HUES6 (cell line): ENCODE data around the gene RNF34.

Experiments
- H3K27ac ChIP-seq: 2 replicates; pipeline ENCODE4 v1.7.0; 2013; ENCODE audit warnings: low read depth, mild to moderate bottlenecking, low read length, inconsistent platforms
- H3K27me3 ChIP-seq: 2 replicates; pipeline ENCODE4 v1.6.1; 2013; ENCODE audit warnings: low read length; ENCODE audit not compliant: control insufficient read depth, insufficient read depth
- H3K36me3 ChIP-seq: 2 replicates; pipeline ENCODE4 v1.6.1; 2013; ENCODE audit warnings: low read length; ENCODE audit not compliant: control insufficient read depth, insufficient read depth
- H3K4me1 ChIP-seq: 2 replicates; pipeline ENCODE4 v1.6.1; 2013; ENCODE audit warnings: low read length; ENCODE audit not compliant: control insufficient read depth, insufficient read depth
- H3K4me3 ChIP-seq: 2 replicates; pipeline ENCODE4 v1.5.1; 2013; ENCODE audit warnings: low read depth, low read length
- H3K9ac ChIP-seq: one replicate; pipeline ENCODE4 v1.6.1; 2013; ENCODE audit warnings: mild to moderate bottlenecking, low read length
- H3K9me3 ChIP-seq: 2 replicates; pipeline ENCODE4 v1.6.1; 2013; ENCODE audit warnings: low read depth, low read length; ENCODE audit not compliant: control insufficient read depth, insufficient read depth

Gene RNF34

DNA sequence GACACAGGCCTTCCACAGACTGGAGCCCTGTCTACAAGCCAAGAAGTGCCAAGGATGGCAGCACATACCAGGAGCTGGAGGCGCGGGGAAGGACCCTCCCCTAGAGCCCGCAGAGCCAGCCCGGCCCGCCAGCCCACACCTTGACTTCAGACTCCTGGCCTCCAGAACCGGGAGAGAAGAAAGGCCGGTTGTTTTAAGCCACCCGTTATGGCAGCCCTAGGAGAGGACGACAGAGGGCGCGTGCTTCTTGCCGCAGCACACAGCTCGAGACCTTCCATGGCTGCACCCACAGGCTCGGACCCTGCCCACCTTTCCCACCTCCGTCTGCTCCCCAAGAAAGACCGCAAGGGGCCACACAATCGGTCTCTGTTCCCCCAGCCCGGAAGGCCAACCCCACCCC, 53.7 kb downstream of the RNF34 start:
- peaks cover 32% of the 10 kb centered on the region for H3K36me3 ChIP-seq
- H3K9ac ChIP-seq: no peak overlapping the region
- no peak overlapping the region for H3K4me3 ChIP-seq
- H3K4me1 ChIP-seq: peaks cover 11% of the 10 kb centered on the region; the same call in 1 of the 2 replicates
- no peaks in the 10 kb centered on the region for H3K9me3 ChIP-seq
- no peaks in the 10 kb centered on the region for H3K27me3 ChIP-seq
- H3K27ac ChIP-seq: no peak overlapping the region

GRCh38 chr12:121454921-121455320, 55.0 kb downstream of the RNF34 start:
- no peak overlapping the region for H3K9ac ChIP-seq
- no peaks in the 10 kb centered on the region for H3K27me3 ChIP-seq
- peaks cover 29% of the 10 kb centered on the region for H3K36me3 ChIP-seq
- peaks cover 11% of the 10 kb centered on the region; the same call in 1 of the 2 replicates for H3K4me1 ChIP-seq
- H3K27ac ChIP-seq: no peak overlapping the region
- H3K9me3 ChIP-seq: no peaks in the 10 kb centered on the region
- H3K4me3 ChIP-seq: no peak overlapping the region

DNA sequence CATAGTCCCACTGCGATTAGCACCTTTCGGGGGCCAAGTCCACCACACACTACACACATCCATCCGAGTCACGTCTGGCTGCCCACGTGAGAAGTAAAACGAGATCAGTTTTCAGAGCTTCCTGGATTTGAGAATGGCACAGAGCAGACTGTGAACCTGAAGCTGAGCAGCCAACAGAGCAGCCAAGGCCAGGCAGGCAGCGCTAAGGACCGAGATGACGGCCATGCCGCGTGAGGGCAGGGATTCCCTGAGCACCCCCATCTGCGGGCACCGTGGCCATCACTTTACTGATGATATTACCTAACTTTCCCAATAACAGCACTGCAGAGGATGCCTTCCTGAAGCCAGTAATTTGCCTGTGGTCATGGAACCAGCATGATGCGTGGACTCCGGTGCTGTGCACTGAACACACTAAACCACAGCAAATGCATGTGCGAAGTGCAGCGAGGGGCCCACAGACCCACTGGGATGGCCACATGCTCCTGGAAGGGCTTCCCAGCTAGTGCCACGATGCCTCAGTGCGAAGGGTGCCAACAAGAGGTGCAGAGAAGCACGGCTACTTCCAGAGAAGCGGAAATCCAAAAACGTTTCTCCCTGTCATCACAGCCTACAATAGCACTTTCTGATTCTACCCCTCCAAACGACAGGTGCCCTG, 56.0 kb downstream of the RNF34 start:
- Histone ChIP-seq H3K27me3 (no peaks in the 10 kb centered on the region), H3K4me1 (peaks cover 11% of the 10 kb centered on the region; the same call in 1 of the 2 replicates), H3K27ac (no peak overlapping the region), H3K9me3 (no peaks in the 10 kb centered on the region), H3K36me3 (peaks cover 27% of the 10 kb centered on the region), H3K4me3 (no peak overlapping the region), H3K9ac (no peak overlapping the region)

DNA sequence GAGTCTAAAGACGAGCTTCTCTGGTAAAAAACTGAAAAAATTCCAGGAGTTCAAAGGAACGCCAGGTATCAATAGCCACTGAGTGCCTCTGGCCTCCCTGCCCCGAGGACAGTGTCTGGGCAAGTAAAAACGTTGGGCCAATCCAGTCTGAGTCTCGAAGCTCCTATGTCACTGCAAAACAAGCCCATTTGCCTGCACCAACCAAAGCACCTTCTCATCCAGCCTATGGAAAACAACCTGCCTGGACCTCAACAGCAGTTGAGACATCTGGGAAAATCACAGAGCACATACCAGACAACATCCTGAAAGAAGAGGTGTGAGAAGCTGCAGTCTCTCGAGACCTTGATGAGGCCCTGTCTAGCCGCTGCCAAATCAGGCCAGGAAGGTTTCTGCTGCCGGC, 56.6 kb downstream of the RNF34 start:
- H3K4me1 ChIP-seq: peaks cover 11% of the 10 kb centered on the region; the same call in 1 of the 2 replicates
- H3K27ac ChIP-seq: no peak overlapping the region
- no peaks in the 10 kb centered on the region for H3K27me3 ChIP-seq
- peaks cover 22% of the 10 kb centered on the region; the same call in 1 of the 2 replicates for H3K36me3 ChIP-seq
- no peaks in the 10 kb centered on the region for H3K9me3 ChIP-seq
- no peak overlapping the region for H3K4me3 ChIP-seq
- no peak overlapping the region for H3K9ac ChIP-seq

GRCh38 chr12:121461048-121461447, 61.1 kb downstream of the RNF34 start:
- Histone ChIP-seq H3K4me3 (no peak overlapping the region), H3K4me1 (peaks cover 10% of the 10 kb centered on the region), H3K9ac (no peak overlapping the region), H3K27ac (no peak overlapping the region), H3K9me3 (no peaks in the 10 kb centered on the region), H3K27me3 (peaks cover under 1% of the 10 kb centered on the region; the same call in 1 of the 2 replicates), H3K36me3 (no peaks in the 10 kb centered on the region; the same call in 1 of the 2 replicates)

DNA sequence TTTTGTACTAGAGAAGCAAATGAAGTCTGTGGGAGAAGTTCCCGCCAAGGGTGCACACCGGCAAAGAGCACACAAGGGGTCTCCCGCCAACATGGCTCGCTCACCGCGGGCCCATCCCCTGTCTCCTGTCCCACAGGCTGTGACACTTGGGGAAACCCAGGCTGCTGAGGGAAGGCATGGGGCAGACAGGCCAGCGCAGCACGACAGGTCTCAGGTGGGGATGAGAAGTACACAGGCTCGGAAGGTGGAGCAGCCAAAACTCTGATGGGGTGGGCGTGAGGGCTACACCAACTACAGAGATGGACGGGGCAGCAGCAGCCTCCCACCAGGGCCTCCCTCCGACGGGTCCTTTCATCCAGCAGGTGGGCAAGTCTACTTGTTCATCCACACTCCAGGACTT, 64.4 kb downstream of the RNF34 start:
- Histone ChIP-seq H3K4me3 (no peak overlapping the region), H3K9me3 (no peaks in the 10 kb centered on the region), H3K27ac (no peak overlapping the region), H3K36me3 (no peaks in the 10 kb centered on the region), H3K27me3 (peaks cover 4% of the 10 kb centered on the region; the same call in 1 of the 2 replicates), H3K4me1 (peaks cover 14% of the 10 kb centered on the region), H3K9ac (no peak overlapping the region)

DNA sequence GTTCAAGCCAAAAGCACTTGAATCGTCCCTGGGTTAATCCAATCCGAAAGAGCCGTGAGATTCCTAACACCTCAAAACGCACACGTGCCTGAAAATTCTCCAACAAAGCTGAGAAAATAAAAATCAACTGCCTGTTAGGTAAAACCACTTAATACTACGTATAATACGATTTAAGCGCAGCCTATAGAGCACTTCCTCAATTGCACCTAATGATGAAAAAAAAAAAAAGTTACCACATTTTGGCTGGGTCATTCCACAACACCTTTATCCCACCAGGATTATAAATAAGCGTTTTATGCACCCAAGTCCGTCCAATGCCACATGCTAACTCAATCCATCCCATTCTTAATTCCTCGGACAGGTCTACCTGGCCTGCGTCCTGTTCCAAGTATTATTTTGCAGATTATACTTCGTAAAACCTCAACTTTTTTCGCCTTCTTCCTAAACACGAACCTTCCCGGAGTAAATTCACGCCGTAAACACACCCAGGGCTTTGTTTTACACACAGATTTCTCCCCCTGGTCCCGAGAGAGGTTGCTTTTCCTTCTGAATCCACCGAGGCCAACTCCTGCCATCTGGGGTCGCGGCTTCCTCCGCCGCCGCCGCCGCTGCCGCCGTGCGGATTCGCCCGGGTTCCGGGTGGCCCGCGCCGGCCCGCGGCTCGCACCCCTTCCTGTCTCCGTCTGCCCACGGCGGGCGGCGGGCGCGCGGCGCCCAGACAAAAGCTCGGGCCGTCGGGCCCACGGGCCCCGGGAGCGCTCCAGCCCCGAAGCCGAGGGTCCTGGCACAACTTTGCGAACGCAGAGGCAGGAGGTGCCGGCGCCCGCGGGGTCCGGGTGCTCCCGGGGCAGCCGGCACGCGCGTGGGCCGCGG, 66.2 kb downstream of the RNF34 start:
- Histone ChIP-seq H3K9me3 (no peaks in the 10 kb centered on the region), H3K4me1 (peaks cover 14% of the 10 kb centered on the region), H3K9ac (peak overlapping the region; percentile 67), H3K27me3 (peaks cover 4% of the 10 kb centered on the region; the same call in 1 of the 2 replicates), H3K27ac (no peak overlapping the region), H3K4me3 (peak overlapping the region; percentile 71), H3K36me3 (no peaks in the 10 kb centered on the region)

DNA sequence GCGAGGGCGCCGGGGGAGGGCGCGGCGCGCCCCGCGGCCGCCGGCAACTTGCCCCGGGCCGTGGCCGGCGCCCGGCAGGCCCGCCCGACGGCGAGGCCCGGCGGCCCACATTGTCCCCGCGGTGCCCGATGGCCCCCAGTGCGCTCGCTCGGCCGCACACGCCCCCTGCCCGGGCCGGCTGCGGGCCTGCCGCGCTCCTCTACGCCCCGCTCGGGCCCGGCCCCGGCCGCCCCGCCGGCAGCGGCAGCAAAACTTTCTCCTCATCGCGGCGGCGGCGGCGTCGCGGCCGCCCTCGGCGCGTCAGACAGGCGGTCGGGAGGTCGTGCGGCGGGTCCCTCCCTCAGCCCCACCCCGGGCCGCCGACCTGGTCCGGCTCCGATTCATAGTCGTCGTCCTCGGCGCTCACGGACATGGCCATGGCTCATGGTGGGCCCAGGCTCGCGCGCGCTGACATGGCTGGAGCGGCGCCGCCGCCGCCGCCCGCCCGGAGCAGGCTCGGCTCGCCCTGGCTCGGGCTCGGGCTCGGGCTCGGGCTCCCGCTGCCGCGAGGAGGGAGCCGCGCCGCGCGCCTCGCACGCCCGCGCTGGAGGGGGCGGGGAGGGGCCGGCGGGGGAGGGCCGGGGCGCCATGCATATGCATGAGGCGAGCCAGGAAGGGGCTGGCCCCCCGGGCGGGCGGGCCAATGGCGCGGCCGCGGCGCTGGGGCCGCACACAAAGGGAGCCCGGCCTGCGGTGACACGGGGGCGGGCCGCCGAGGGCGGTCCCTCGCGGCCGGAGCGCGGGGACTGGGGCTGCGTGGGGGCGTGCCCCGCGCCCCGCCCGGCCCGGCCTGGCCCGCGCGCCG, 67.1 kb downstream of the RNF34 start:
- H3K27me3 ChIP-seq: peaks cover 4% of the 10 kb centered on the region; the same call in 1 of the 2 replicates
- H3K4me1 ChIP-seq: peaks cover 18% of the 10 kb centered on the region
- no peaks in the 10 kb centered on the region for H3K9me3 ChIP-seq
- peak overlapping the region; percentile 84 for H3K9ac ChIP-seq
- 0 out of 2 replicates have a peak overlapping the region, but pooled peaks have one; percentile 65 for H3K27ac ChIP-seq
- H3K36me3 ChIP-seq: no peaks in the 10 kb centered on the region
- H3K4me3 ChIP-seq: peak overlapping the region; percentile 77

- H3K9ac ChIP-seq: peak overlapping the region; percentile 84
- H3K4me3 ChIP-seq: peak overlapping the region; percentile 77
- H3K4me1 ChIP-seq: peaks cover 18% of the 10 kb centered on the region
- H3K36me3 ChIP-seq: no peaks in the 10 kb centered on the region
- peak overlapping the region; percentile 65; the same call in 1 of the 2 replicates for H3K27ac ChIP-seq
- H3K9me3 ChIP-seq: no peaks in the 10 kb centered on the region
- H3K27me3 ChIP-seq: peaks cover 4% of the 10 kb centered on the region; the same call in 1 of the 2 replicates
Observed at GRCh38 chr12:121467638-121468498, 68.0 kb downstream of the RNF34 start.

DNA sequence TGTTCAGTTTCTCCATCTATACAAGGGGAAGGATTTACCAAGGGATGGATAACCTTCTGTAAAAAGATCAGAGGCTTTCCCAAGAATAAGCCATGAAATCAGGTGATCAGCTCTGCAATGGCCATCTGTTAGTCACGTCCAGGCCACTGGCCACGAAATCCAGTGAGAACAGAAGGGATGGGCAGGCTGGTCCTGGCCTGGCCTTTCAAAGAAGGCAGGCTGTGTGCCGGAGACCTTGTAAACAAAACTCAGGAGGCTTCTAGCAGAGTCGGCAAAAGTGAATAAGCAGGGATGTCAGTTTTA, 68.5 kb downstream of the RNF34 start:
- no peak overlapping the region for H3K27ac ChIP-seq
- H3K27me3 ChIP-seq: peaks cover 4% of the 10 kb centered on the region; the same call in 1 of the 2 replicates
- H3K36me3 ChIP-seq: no peaks in the 10 kb centered on the region
- no peaks in the 10 kb centered on the region for H3K9me3 ChIP-seq
- peak overlapping the region; percentile 77; the same call in 1 of the 2 replicates for H3K4me3 ChIP-seq
- peaks cover 18% of the 10 kb centered on the region for H3K4me1 ChIP-seq
- no peak overlapping the region for H3K9ac ChIP-seq
